HG02798 (cell line): ENCODE data around the gene CACNA2D1.

Source experiments
- ATAC-seq: cut with Tn5 transposase; IDR thresholded peaks from one replicate; pipeline ENCODE4 v1.9.1; 2021; ENCODE audit warnings: mild to moderate bottlenecking; ENCODE audit not compliant: unreplicated experiment, poor library complexity

CACNA2D1 gene

DNA sequence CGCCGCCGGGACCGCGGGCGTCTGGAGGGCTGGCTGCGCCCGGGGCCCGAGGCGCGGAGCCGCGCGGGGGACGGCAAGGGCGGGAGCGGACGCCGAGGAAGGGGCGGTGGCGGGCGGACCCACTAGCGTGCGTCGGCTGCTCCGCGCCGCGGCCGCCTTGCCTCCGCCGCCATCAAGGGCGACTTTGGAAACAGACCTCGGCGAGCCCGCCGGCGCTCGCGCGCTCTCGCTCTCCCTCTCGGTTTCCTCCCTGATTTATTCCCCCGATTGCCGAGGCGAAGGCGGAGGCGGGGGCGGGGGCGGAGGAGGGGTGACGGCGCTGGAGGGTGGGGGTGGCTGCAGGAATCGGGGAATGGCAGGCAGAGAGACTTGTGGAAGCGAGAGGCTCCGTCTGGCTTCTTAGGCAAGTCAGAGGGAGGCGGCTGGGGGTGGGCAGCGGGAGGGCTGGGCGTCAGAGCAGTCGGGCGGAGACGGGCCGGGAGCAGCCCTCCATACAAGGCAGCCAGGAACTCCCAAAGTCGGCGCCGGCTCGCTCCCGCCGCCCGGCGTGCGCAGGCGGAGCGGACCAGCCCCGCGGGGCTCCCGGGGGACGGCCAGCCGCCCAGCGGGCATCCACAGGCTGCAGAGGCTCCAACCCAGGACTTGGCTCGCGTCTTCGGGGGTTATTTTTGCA, at the start of gene CACNA2D1:
Gene CACNA2D1 (minus strand): TSS at position 231 of the 673 bp plus-strand sequence.
- ATAC-seq = peak; percentile 47

DNA sequence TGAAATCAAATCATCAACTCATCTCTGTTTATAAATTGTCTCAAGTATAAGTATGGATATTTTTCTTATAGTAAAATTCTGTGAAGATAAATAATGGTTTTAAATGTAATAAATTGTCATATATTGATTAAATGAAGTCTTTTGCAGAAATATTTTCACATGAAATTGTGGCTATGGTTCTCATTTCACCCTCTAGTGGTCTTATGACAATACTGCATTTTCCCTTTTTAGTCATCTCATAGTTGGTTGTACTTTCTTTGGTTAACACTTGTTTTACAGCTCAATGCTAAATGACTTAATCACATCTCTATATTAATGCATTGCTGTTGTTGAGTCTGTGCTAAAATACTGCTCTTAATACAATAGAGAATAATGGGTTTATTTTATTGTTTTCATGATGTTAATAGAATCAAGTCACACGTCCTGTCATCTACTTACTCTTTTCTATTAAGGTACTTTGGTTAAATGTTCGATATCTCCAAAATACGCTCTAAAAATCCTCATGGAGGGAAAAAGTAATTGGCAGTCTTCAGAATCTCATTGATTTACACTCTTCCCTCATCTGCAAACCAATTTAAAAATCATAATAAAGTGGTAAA, 38.0 kb upstream of the CACNA2D1 start:
- peak; percentile 71 for ATAC-seq

DNA sequence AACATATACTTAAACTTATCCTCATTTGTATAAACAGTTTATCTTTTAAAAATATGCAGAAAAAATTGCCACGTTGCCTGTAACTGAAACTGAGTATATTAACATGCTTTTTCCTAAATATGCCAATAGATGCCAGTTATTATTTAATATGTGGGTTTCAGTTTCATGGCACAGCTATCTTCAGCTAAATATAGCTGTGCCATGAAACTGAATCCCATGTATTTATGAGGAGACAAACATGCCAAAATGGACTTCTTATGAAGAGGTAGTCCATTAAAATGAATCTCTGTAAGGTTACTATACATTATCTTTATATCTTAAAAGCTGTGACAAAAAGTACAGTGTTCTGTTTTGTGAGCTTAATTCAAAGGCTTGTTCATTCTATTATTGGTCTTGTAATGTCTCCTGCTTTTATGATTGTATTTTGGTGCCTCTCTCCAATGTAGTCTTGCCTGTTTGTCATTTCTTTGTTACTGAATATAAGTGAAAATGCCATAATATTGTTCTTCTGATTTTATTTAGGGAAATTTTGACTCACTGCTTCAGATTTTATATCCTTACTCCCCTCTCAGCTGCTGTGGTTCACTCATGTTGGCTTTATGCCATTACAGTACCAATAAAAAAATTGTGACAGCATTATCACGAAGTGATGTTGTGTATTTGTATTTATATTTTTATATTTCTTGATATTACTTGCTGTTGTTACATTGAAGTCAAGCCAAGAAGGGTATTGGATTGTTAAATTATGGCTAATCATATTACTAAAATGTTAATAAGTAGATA, 34.3 kb upstream of the CACNA2D1 start:
- ATAC-seq = no peak

- no peak for ATAC-seq
Observed at GRCh38 chr7:82472966-82473365, 29.4 kb upstream of the CACNA2D1 start.

DNA sequence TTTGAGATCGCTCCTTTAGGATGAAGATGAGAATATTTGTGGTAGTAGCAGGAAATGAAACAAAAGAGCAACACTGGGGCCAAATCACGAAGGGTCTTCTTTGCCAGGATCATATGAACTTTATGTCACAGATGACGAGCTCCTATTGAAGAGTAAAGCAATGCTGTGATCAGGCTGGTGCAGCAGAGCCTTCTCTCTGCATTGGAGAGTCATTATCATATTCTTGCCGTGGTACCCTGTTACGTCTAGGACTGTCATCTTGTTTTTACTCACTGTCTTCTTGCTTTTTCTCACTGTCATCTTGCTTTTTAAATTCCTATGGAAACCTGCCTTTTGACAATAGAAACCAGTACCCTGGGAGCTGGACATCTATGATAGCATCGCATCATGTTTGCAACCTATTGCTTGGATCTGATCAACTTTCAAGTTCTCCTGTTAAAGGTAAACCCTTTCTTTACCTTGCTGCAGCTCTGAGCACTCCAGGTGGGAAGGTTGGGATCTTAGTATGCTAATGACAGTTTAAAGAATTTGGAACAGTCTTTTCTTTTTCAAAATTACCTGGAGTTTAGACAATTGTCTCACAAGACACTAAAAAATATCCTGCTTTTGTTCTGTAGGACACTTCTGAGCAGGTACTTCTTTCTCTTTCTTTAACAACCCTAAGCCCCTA, 27.9 kb upstream of the CACNA2D1 start:
- no peak for ATAC-seq

- no peak for ATAC-seq
Observed at GRCh38 chr7:82469207-82469606, 25.6 kb upstream of the CACNA2D1 start.

- no peak for ATAC-seq
Observed at GRCh38 chr7:82468435-82468834, 24.9 kb upstream of the CACNA2D1 start.

- no peak for ATAC-seq
Observed at GRCh38 chr7:82467020-82467419, 23.4 kb upstream of the CACNA2D1 start.

GRCh38 chr7:82464372-82464771, 20.8 kb upstream of the CACNA2D1 start:
- no peak for ATAC-seq

GRCh38 chr7:82455295-82455694, 11.7 kb upstream of the CACNA2D1 start:
- ATAC-seq = no peak

- no peak for ATAC-seq
Observed at GRCh38 chr7:82450759-82451158, 7.2 kb upstream of the CACNA2D1 start.

DNA sequence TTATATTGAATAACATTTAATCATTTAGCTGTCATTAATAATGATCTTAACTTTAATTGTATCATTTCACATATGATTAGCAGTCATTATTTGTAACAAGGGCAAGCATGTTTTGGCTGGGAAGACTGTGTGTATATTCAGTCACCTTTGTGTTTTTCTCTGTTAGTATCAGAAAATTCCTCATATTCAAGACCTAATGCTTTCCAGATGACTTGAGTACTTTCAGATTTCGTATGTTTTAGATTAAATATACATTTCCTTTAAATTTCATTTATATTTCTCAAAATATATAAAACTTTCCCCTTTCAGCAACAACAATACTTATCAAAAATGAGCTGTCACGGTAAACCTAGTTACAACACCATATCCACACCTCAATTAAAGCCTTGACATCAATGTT, 6.3 kb upstream of the CACNA2D1 start:
- ATAC-seq = no peak

DNA sequence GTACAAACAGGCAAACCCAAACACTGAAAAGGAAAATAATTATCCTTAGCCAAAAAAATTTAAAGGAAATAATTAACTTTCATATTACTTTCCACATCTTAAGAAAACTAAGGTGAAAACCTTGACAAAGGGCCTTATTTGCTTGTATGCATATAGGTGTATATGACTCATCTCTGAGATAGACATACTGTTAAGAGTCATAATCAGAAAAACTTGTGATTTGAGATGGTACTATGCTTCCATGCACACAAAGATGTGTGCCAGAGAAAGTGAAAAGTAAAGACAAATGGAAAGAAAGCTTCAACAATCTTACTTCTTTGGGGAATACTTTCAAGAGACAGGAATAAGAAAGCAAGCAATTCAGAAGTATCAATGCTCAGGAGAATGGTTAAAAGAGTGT, 3.3 kb upstream of the CACNA2D1 start:
- ATAC-seq = no peak

DNA sequence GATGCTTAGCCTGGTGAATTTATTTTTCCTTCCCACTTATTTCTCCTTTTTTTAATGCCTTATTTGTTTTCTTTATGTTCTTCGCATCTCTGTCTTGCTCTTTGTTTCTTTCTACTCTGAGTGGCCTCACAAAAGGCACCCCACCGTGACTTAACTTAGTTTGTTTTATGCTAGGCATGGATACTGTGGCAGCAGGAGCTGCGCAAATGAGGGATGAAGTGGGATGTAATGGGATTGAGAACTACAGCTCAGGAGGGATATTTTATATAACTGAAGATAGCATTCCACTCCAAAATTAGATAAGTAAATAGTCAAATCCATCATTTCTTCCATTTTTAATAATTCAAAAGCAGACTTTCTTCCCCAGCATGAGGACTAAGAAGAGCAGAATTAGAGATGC, 1.7 kb upstream of the CACNA2D1 start:
- ATAC-seq = no peak

- ATAC-seq = no peak
Observed at GRCh38 chr7:82444220-82444909, 788 bp upstream of the CACNA2D1 start.

GRCh38 chr7:82443036-82443546, 486 bp downstream of the CACNA2D1 start:
- ATAC-seq = peak; percentile 21

GRCh38 chr7:82442492-82443035, 1.0 kb downstream of the CACNA2D1 start:
- peak; percentile 5 for ATAC-seq

DNA sequence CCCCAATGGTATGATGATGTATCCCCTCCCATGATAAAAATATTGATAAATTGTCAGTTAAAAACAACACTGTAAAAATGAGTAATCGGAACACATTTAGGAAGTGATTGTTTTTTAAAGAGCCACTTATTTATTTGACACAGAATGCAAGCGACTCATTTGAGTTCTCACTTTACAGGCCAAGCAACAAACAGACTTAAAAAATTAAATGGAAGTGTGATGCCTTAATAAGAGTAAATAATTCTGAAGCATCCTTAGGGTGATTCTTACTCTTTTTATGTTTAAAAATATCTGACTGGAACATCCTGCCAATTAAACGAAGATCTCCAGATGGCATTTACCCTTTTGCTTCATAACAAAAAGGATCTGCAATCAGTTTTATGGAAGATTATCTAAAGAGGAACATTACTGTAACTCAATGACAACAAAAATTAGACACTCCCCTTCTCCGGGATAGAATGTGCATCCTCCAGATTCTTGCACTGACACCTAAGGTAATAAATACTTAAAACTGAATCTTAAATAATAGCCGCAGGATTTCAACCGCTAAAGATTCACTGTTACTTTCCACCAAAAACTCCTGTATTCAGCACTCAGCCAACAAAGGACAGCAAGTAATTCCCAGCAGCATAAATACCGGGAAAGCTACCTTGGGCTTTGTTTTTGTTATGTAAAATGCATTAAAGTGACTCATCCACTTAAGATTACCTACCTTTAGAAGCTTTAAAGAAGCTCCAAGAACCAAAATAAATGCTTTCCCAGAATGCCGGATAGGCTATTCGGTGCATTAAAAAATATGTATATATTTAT, 1.7 kb downstream of the CACNA2D1 start:
- no peak for ATAC-seq

DNA sequence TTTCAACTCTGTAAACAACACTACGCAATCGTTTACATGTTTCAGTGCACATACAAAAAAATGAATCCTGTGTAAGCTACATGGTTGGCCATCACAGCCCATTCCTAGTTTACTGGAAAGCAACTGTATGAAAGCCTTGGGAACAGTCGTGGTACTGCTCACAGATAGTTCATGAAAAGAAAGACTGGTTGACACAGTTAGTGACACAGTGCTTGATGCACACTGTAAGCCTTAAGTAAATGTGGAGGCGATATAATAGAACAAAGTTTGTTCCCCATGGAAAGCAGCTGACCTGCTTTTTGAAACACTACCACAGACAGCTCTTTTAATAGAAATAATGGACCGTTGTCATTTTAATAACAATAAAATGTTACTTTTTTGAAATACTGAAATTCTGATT, 5.1 kb downstream of the CACNA2D1 start:
- no peak for ATAC-seq
